Pancreas (tissue), 10 donors: ENCODE measurements around the gene RUNDC3A. TPM values are rescaled to one million over a fixed set of nuclear protein-coding genes. Genes with fewer than 3 reads are reported as not detected.
"Not testable (repeated sequence)": the region's sequence is repeated elsewhere in the genome, so short reads cannot be mapped to it uniquely, and the experiment has no call there.

Experiments used
- ATAC-seq, 4 donors: fragments of 200-7000 bp; cut with Tn5 transposase; one replicate each; pipeline versions ENCODE4 v1.8.0 to v1.9.1; 2020; ENCODE audit warnings: mild to moderate bottlenecking in 4 of 4, moderate library complexity in 4 of 4
- DNase-seq, 6 donors: peaks; one replicate each; pipeline ENCODE4 v3.0.0-alpha.2; 2020
- FAIRE-seq: peaks from 2 replicates; lab custom pipeline; 2012; peaks lifted over from hg19 to GRCh38; lab: Jason Lieb, UNC
- H3K27ac ChIP-seq, 4 donors: fragments of 200-600 bp; sonication (generic); 1 replicate in 3 of 4; 2 replicates in 1 of 4; pipeline versions ENCODE4 v1.5.0 to v1.8.0; 2020
- H3K27me3 ChIP-seq, 4 donors: fragments of 200-600 bp; one replicate each; pipeline ENCODE4 v1.8.0; 2021
- H3K36me3 ChIP-seq, 3 donors: fragments of 200-600 bp; sonication (generic) in 1 of 3; one replicate each; pipeline versions ENCODE4 v1.5.0 to v1.8.0; 2020 to 2021
- H3K4me1 ChIP-seq, 3 donors: fragments of 200-600 bp; one replicate each; pipeline ENCODE4 v1.8.0; 2021
- H3K4me3 ChIP-seq, 4 donors: fragments of 200-600 bp; sonication (generic) in 2 of 4; one replicate each; pipeline versions ENCODE4 v1.5.0 to v1.8.0; 2020 to 2021
- H3K9me3 ChIP-seq, 4 donors: fragments of 200-600 bp; one replicate each; pipeline ENCODE4 v1.8.0; 2021
- WGBS, 2 donors: extraction: QIAGEN DNeasy Blood & Tissue Kit; methylation state at CpG; one replicate each; pipeline ENCODE4 v1.1.7; 2013; 5-methylcytosine and 5-hydroxymethylcytosine counted together
- intact Hi-C, 3 donors: fragments of 100-400 bp; cut with DNase I; formaldehyde crosslinking; loops; one replicate each; pipeline versions ENCODE4 v1.11.1 to v1.14.2; 2022
- polyA plus RNA-seq, 2 donors: library from polyadenylated mRNA; stranded (reverse); fragments of 200-250 nt; gene quantifications; one replicate each; pipeline ENCODE4 v1.2.3, GENCODE V29; 2013
- total RNA-seq, 6 donors: library from RNA; stranded (reverse); fragmentation: NEBNext Ultra II Directional in 4 of 6; extraction: Animal tissue kit (Norgen Biotek cat#: 25700) in 4 of 6; gene quantifications; one replicate each; pipeline versions ENCODE4 v1.2.1 to v1.2.4, GENCODE V29; 2021 to 2023
- TF ChIP-seq, protein P1 (sequence below), 4 donors: fragments of 200-600 bp; sonication (generic) in 3 of 4; IDR thresholded peaks; one replicate each; pipeline versions ENCODE4 v1.5.0 to v1.8.0; 2021; ENCODE audit warnings: antibody characterized with exemption in 4 of 4
- donor health status: healthy with polysubstance abuse.
- donor health status: DM: no; HTN: no; CAD: no; lungs with moderate emphysema.
- donor health status: DM: no; HTN: no; CAD: no.
- donor health status: control.
- donor health status: control.
- donor health status: Bipolar disorder and iron deficiency.
- donor health status: DM: yes; HTN: yes; CAD: no.
- donor health status: DM: no; HTN: no; CAD: no.
- donor health status: DM: no; HTN: no; CAD: no.
- donor health status: DM: yes; HTN: yes; CAD: no.

RUNDC3A gene
- total and polyA plus RNA-seq, 8 donors, result 0.56 to 59.4 (median 4.1) TPM

GRCh38 chr17:44324092-44324570, 15.7 kb downstream of the RUNDC3A start:
- Histone ChIP-seq H3K27ac (peak overlapping the region; percentile 84 to 96 (median 88)), H3K27me3 (no peaks in the 10 kb centered on the region), H3K4me1 (peaks cover 0 to 8% (median 6%) of the 10 kb centered on the region in 3 donors), H3K4me3 (peak overlapping the region; percentile 76 to 100 (median 89)), H3K9me3 (no peaks in the 10 kb centered on the region), H3K36me3 (peaks cover 2 to 24% (median 18%) of the 10 kb centered on the region in 3 donors)
- peak in 2 of 4 donors; percentile 5 to 17 for ATAC-seq
- intact Hi-C loops, result loop anchor here in 2 of 3 donors (5.0 to 10.0 kb wide), 2 partner anchors 109 to 112 kb away; partner anchors contain the start of gene UBTF (in 1 of the 2)
- TF ChIP-seq, protein P1, sequence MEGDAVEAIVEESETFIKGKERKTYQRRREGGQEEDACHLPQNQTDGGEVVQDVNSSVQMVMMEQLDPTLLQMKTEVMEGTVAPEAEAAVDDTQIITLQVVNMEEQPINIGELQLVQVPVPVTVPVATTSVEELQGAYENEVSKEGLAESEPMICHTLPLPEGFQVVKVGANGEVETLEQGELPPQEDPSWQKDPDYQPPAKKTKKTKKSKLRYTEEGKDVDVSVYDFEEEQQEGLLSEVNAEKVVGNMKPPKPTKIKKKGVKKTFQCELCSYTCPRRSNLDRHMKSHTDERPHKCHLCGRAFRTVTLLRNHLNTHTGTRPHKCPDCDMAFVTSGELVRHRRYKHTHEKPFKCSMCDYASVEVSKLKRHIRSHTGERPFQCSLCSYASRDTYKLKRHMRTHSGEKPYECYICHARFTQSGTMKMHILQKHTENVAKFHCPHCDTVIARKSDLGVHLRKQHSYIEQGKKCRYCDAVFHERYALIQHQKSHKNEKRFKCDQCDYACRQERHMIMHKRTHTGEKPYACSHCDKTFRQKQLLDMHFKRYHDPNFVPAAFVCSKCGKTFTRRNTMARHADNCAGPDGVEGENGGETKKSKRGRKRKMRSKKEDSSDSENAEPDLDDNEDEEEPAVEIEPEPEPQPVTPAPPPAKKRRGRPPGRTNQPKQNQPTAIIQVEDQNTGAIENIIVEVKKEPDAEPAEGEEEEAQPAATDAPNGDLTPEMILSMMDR (IDR thresholded peaks at IDR 0.05), result no peak
- FAIRE-seq, result no peak
- 1% methylated on average over 26 to 38 of the region's 38 CpGs for WGBS, 2 donors
- peak in 1 of 6 donors; percentile 69 for DNase-seq

DNA sequence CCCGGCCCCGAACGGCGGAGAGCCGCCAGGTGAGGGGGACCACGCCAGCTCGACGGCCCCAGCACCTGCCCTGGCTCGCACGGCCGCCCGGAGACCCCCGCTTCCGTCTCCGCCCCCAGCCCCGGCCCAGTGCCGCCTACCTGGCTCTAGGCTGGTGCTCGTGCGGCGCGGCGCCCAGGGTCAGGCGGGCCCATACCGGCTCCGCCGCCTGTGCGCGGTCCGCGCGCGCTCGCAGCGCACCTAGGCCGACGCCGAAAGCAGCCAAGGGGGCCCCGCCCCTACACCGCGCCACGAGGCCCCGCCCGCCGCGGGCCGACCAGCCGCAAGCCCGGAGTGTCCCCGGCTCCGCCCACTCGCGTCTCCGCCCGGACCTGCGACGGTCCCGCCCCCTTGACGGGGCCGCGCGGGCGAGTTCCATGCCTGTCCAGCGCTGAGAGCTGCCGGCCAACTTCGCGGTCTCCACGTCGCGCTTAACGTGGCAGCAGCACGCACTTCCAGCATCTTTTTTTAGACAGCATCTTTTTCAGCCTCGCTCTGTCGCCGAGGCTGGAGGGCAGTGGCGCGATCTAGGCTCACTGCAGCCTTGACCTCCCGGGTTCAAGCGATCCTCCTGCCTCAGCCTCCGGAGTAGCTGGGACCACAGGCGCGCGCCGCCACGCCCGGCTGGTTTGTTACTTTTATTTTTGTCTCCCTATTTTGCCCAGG, 16.3 kb downstream of the RUNDC3A start, which contains the start of gene SLC25A39:
Gene SLC25A39, minus strand, starts transcription at position 253 of the 705 bp plus-strand sequence. CDS start 1,261 bp downstream, outside the sequence.
- 1 to 2% methylated on average over 53 to 85 of the region's 85 CpGs for WGBS, 2 donors

GRCh38 chr17:44326861-44327444, 18.6 kb downstream of the RUNDC3A start:
- intact Hi-C loops, result loop anchor here in 1 of 3 donors (10.0 kb wide), 1 partner anchor 112 kb away; the partner anchor contains the start of gene UBTF
- peaks cover 0 to 5% (median under 1%) of the 10 kb centered on the region in 3 donors for H3K36me3 ChIP-seq
- FAIRE-seq, result no peak
- peak; percentile 95 to 98 (median 98) for DNase-seq
- no peaks in the 10 kb centered on the region for H3K27me3 ChIP-seq
- H3K9me3 ChIP-seq, result no peaks in the 10 kb centered on the region
- ATAC-seq, result peak; percentile 74 to 85 (median 80)
- peak overlapping the region in 3 of 4 donors; percentile 6 to 53 (median 30) for H3K27ac ChIP-seq
- peaks cover 0 to 11% (median 6%) of the 10 kb centered on the region in 3 donors for H3K4me1 ChIP-seq
- 19 to 21% methylated on average over 29 to 30 of the region's 31 CpGs for WGBS, 2 donors
- peak overlapping the region in 2 of 4 donors; percentile 2 to 11 for H3K4me3 ChIP-seq
- TF ChIP-seq, protein P1 (IDR thresholded peaks at IDR 0.05), result no peak

More for the DNA sequence above, 16.3 kb downstream of the RUNDC3A start, which contains the start of gene SLC25A39:
- Histone ChIP-seq H3K27ac (peak within 1 kb of the TSS; percentile 84 to 96 (median 88)), H3K9me3 (no peaks in the 10 kb centered on the region), H3K4me3 (peak within 1 kb of the TSS; percentile 76 to 100 (median 89)), H3K36me3 (peaks cover 2 to 22% (median 16%) of the 10 kb centered on the region in 3 donors), H3K27me3 (no peaks in the 10 kb centered on the region), H3K4me1 (peaks cover 0 to 8% (median 6%) of the 10 kb centered on the region in 3 donors)
- intact Hi-C loops, result loop anchor here in 2 of 3 donors (5.0 to 10.0 kb wide), 2 partner anchors 110 to 112 kb away; partner anchors contain the start of gene UBTF (in 1 of the 2)
- ATAC-seq (peak; percentile 86 to 91 (median 86)), DNase-seq (peak; percentile 89 to 99 (median 97)), FAIRE-seq (no peak)
- TF ChIP-seq, protein P1 (IDR thresholded peaks at IDR 0.05), result no peak

GRCh38 chr17:44327715-44328449, 19.5 kb downstream of the RUNDC3A start:
- no peak overlapping the region for H3K27ac ChIP-seq

DNA sequence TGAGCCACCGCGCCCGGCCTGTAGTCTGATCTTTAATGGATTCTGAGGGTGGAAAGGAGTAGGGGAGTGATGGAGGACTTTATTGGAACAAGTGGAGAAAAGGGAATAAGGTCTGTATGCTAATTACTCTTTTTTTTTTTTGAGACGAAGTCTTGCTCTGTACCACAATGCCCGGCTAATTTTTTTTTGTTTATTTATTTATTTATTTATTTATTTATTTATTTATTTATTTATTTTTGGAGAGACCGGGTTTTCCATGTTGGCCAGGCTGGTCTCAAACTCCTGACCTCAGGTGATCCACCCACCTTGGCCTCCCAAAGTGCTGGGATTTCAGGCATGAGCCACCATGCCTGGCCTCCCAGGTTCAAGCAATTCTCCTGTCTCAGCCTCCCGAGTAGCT, 21.1 kb downstream of the RUNDC3A start:
- H3K9me3 ChIP-seq, H3K36me3 ChIP-seq, ATAC-seq, H3K4me3 ChIP-seq, FAIRE-seq, H3K27me3 ChIP-seq, H3K27ac ChIP-seq, H3K4me1 ChIP-seq: not testable (repeated sequence)
- 80 to 90% methylated on average over 7 of the region's 7 CpGs for WGBS, 2 donors
- peak in 1 of 6 donors; percentile 7 for DNase-seq
- intact Hi-C loops, result loop anchor here in 1 of 3 donors (10.0 kb wide), 1 partner anchor 115 kb away; the partner anchor contains the start of gene UBTF

More at GRCh38 chr17:44327715-44328449, 19.5 kb downstream of the RUNDC3A start:
- Histone ChIP-seq H3K36me3 (no peaks in the 10 kb centered on the region), H3K4me3 (no peak overlapping the region), H3K9me3 (no peaks in the 10 kb centered on the region), H3K4me1 (peaks cover 0 to 11% (median 6%) of the 10 kb centered on the region in 3 donors), H3K27me3 (no peaks in the 10 kb centered on the region)
- intact Hi-C loops, result loop anchor here in 1 of 3 donors (10.0 kb wide), 1 partner anchor 113 kb away; the partner anchor contains the start of gene UBTF
- WGBS, 2 donors, result 53 to 64% methylated on average over 7 of the region's 7 CpGs
- ATAC-seq (no peak), FAIRE-seq (no peak), DNase-seq (peak in 1 of 6 donors; percentile 3)
- TF ChIP-seq, protein P1 (IDR thresholded peaks at IDR 0.05), result no peak

DNA sequence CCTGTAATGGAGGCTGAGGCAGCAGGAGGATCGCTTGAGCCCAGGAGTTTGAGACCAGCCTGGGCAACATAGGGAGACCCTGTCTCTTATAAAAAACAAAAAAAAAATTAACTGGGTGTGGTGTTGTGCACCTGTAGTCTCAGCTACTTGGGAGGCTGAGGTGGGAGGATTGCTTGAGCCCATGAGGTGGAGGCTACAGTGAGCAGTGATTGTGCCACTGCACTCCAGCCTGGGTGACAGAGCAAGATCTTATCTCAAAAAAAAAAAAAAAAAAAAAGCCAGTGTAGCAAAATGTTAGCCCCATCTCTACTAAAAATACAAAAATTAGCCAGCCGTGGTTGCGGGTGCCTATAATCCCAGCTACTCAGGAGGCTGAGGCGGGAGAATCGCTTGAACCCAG, 21.9 kb downstream of the RUNDC3A start:
- not testable (repeated sequence) for H3K9me3 ChIP-seq, H3K27me3 ChIP-seq, H3K36me3 ChIP-seq, H3K4me3 ChIP-seq, FAIRE-seq, H3K27ac ChIP-seq, ATAC-seq, DNase-seq, H3K4me1 ChIP-seq
- 70 to 71% methylated on average over 5 of the region's 5 CpGs for WGBS, 2 donors
- intact Hi-C loops, result loop anchor here in 1 of 3 donors (5.0 kb wide), 1 partner anchor 118 kb away; no protein-coding TSS in a partner anchor
